ENCODE measurements around the gene APMAP. TPM values are rescaled to one million over a fixed set of nuclear protein-coding genes. Genes with fewer than 3 reads are reported as not detected.
"Not testable (repeated sequence)": the region's sequence is repeated elsewhere in the genome, so short reads cannot be mapped to it uniquely, and the experiment has no call there.

Gene APMAP
- polyA plus RNA-seq, 3 donors = 92.7 to 98.7 (median 97.6) TPM

GRCh38 chr20:24950128-24950835, 42.3 kb downstream of the APMAP start:
- no peak for DNase-seq (ENCODE audit: extremely low read depth in 1 of 11, low read depth in 9 of 11, low spot score in 4 of 11)

GRCh38 chr20:24949756-24950127, 42.8 kb downstream of the APMAP start:
- DNase-seq (ENCODE audit: extremely low read depth in 1 of 11, low read depth in 9 of 11, low spot score in 4 of 11) = no peak

GRCh38 chr20:24948939-24949679, 43.4 kb downstream of the APMAP start, which contains the start of gene CST7:
TSS of gene CST7 (plus strand) at chr20:24949269. CDS start at chr20:24949506, 237 bp downstream.
- DNase-seq (ENCODE audit: extremely low read depth in 1 of 11, low read depth in 9 of 11, low spot score in 4 of 11) = no peak

- not testable (repeated sequence) for DNase-seq (ENCODE audit: extremely low read depth in 1 of 11, low read depth in 9 of 11, low spot score in 4 of 11)
Measured at GRCh38 chr20:24948396-24948938, 44.1 kb downstream of the APMAP start.

- not testable (repeated sequence) for DNase-seq (ENCODE audit: extremely low read depth in 1 of 11, low read depth in 9 of 11, low spot score in 4 of 11)
Measured at GRCh38 chr20:24946376-24946775, 46.2 kb downstream of the APMAP start.

- DNase-seq (ENCODE audit: extremely low read depth in 1 of 11, low read depth in 9 of 11, low spot score in 4 of 11) = no peak
Measured at GRCh38 chr20:24943731-24944130, 48.8 kb downstream of the APMAP start.

GRCh38 chr20:24943196-24943595, 49.4 kb downstream of the APMAP start:
- no peak for DNase-seq (ENCODE audit: extremely low read depth in 1 of 11, low read depth in 9 of 11, low spot score in 4 of 11)

GRCh38 chr20:24942679-24943078, 49.9 kb downstream of the APMAP start:
- no peak for DNase-seq (ENCODE audit: extremely low read depth in 1 of 11, low read depth in 9 of 11, low spot score in 4 of 11)

GRCh38 chr20:24939036-24939435, 53.5 kb downstream of the APMAP start:
- no peak for DNase-seq (ENCODE audit: extremely low read depth in 1 of 11, low read depth in 9 of 11, low spot score in 4 of 11)

GRCh38 chr20:24938498-24938897, 54.1 kb downstream of the APMAP start:
- DNase-seq (ENCODE audit: extremely low read depth in 1 of 11, low read depth in 9 of 11, low spot score in 4 of 11) = no peak

GRCh38 chr20:24937579-24937978, 55.0 kb downstream of the APMAP start:
- DNase-seq (ENCODE audit: extremely low read depth in 1 of 11, low read depth in 9 of 11, low spot score in 4 of 11) = no peak

GRCh38 chr20:24936526-24937407, 55.8 kb downstream of the APMAP start:
- no peak for DNase-seq (ENCODE audit: extremely low read depth in 1 of 11, low read depth in 9 of 11, low spot score in 4 of 11)

GRCh38 chr20:24935766-24936525, 56.6 kb downstream of the APMAP start:
- no peak for DNase-seq (ENCODE audit: extremely low read depth in 1 of 11, low read depth in 9 of 11, low spot score in 4 of 11)

- no peak for DNase-seq (ENCODE audit: extremely low read depth in 1 of 11, low read depth in 9 of 11, low spot score in 4 of 11)
Measured at GRCh38 chr20:24935140-24935539, 57.4 kb downstream of the APMAP start.

GRCh38 chr20:24934716-24935115, 57.8 kb downstream of the APMAP start:
- no peak for DNase-seq (ENCODE audit: extremely low read depth in 1 of 11, low read depth in 9 of 11, low spot score in 4 of 11)

GRCh38 chr20:24934101-24934661, 58.4 kb downstream of the APMAP start:
- DNase-seq (ENCODE audit: extremely low read depth in 1 of 11, low read depth in 9 of 11, low spot score in 4 of 11) = no peak

- DNase-seq (ENCODE audit: extremely low read depth in 1 of 11, low read depth in 9 of 11, low spot score in 4 of 11) = no peak
Measured at GRCh38 chr20:24933266-24933908, 59.2 kb downstream of the APMAP start.

- DNase-seq (ENCODE audit: extremely low read depth in 1 of 11, low read depth in 9 of 11, low spot score in 4 of 11) = not testable (repeated sequence)
Measured at GRCh38 chr20:24931893-24932292, 60.7 kb downstream of the APMAP start.
